Mammary epithelial cell (primary cell): ENCODE results near the gene EPC2.

Experiments
- EZH2 ChIP-seq: IDR thresholded peaks from 2 replicates; pipeline ENCODE4 v1.6.1; 2012; ENCODE audit warnings: low read length, inconsistent platforms, borderline replicate concordance
- TF ChIP-seq, protein P1 (sequence below), 2 donors: IDR thresholded peaks in 1 of 2; conservative IDR thresholded peaks in 1 of 2; 2 replicates each; pipeline ENCODE4 v1.5.1; 2011 to 2012; ENCODE audit warnings: inconsistent platforms in 2 of 2, low read length in 2 of 2, mild to moderate bottlenecking in 2 of 2, control low read depth in 1 of 2, low read depth in 1 of 2; ENCODE audit not compliant: insufficient read depth in 1 of 2; ENCODE audit errors: extremely low read depth in 1 of 2

DNA sequence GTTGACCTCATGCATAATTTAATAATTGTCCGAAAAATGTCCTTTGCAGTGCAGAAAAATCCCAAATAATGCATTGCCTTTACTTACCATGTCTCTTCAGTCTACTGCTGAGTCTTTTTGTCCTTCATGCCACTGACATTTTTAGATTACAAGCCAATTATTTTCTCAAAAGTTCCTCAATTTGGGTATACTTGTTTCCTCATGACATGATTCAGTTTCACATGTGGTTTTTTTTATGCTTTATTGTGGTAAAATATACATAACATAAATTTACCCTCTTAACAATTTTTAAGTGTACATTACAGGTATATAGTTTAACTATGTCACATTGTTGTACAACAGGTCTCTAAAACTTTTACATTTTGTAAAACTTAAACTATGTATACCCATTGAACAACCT is 81.0 kb downstream of the EPC2 start:
- TF ChIP-seq EZH2, result no peak
- TF ChIP-seq, protein P1, sequence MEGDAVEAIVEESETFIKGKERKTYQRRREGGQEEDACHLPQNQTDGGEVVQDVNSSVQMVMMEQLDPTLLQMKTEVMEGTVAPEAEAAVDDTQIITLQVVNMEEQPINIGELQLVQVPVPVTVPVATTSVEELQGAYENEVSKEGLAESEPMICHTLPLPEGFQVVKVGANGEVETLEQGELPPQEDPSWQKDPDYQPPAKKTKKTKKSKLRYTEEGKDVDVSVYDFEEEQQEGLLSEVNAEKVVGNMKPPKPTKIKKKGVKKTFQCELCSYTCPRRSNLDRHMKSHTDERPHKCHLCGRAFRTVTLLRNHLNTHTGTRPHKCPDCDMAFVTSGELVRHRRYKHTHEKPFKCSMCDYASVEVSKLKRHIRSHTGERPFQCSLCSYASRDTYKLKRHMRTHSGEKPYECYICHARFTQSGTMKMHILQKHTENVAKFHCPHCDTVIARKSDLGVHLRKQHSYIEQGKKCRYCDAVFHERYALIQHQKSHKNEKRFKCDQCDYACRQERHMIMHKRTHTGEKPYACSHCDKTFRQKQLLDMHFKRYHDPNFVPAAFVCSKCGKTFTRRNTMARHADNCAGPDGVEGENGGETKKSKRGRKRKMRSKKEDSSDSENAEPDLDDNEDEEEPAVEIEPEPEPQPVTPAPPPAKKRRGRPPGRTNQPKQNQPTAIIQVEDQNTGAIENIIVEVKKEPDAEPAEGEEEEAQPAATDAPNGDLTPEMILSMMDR (conservative IDR thresholded peaks at IDR 0.05 in 1 of 2, IDR thresholded peaks at IDR 0.05 in 1 of 2; ENCODE audit: extremely low read depth in 1 of 2, insufficient read depth in 1 of 2, low read depth in 1 of 2, low read length in 2 of 2), result no peak
